IPS-15b (cell line): ENCODE results near the gene CASS4.
A peak's percentile ranks its signal among the peaks of the same experiment; 100 is the strongest.
"Not testable (repeated sequence)": the region's sequence is repeated elsewhere in the genome, so short reads cannot be mapped to it uniquely, and the experiment has no call there.

Source experiments
- H3K27me3 ChIP-seq: one replicate; pipeline ENCODE4 v1.6.1; 2013; ENCODE audit warnings: low read length; ENCODE audit not compliant: control insufficient read depth, insufficient read depth
- H3K36me3 ChIP-seq: one replicate; pipeline ENCODE4 v1.6.1; 2013; ENCODE audit warnings: low read length; ENCODE audit not compliant: control insufficient read depth, insufficient read depth
- H3K4me1 ChIP-seq: one replicate; pipeline ENCODE4 v1.6.1; 2013; ENCODE audit warnings: mild to moderate bottlenecking, low read length; ENCODE audit not compliant: control insufficient read depth, insufficient read depth
- H3K4me3 ChIP-seq: one replicate; pipeline ENCODE4 v1.5.1; 2013; ENCODE audit warnings: low read depth, low read length
- H3K9ac ChIP-seq: one replicate; pipeline ENCODE4 v1.6.1; 2013; ENCODE audit warnings: low read depth, mild to moderate bottlenecking, low read length
- H3K9me3 ChIP-seq: one replicate; pipeline ENCODE4 v1.6.1; 2013; ENCODE audit warnings: mild to moderate bottlenecking, low read length; ENCODE audit not compliant: control insufficient read depth, insufficient read depth

Gene CASS4

GRCh38 chr20:56393653-56394052, 18.4 kb upstream of the CASS4 start:
- H3K36me3 ChIP-seq: peaks cover 30% of the 10 kb centered on the region

GRCh38 chr20:56395166-56395565, 16.9 kb upstream of the CASS4 start:
- no peaks in the 10 kb centered on the region for H3K9me3 ChIP-seq
- no peaks in the 10 kb centered on the region for H3K4me1 ChIP-seq
- no peak overlapping the region for H3K9ac ChIP-seq
- H3K36me3 ChIP-seq: peaks cover 33% of the 10 kb centered on the region
- no peaks in the 10 kb centered on the region for H3K27me3 ChIP-seq
- no peak overlapping the region for H3K4me3 ChIP-seq

More at GRCh38 chr20:56393653-56394052, 18.4 kb upstream of the CASS4 start:
- Histone ChIP-seq H3K4me3 (peak overlapping the region; percentile 96), H3K9me3 (no peaks in the 10 kb centered on the region), H3K9ac (peak overlapping the region; percentile 61), H3K4me1 (no peaks in the 10 kb centered on the region), H3K27me3 (no peaks in the 10 kb centered on the region)

GRCh38 chr20:56400001-56400640, 11.9 kb upstream of the CASS4 start:
- Histone ChIP-seq H3K4me3 (no peak overlapping the region), H3K36me3 (peaks cover 52% of the 10 kb centered on the region), H3K9ac (no peak overlapping the region)

GRCh38 chr20:56403465-56403864, 8.6 kb upstream of the CASS4 start:
- Histone ChIP-seq H3K4me1 (no peaks in the 10 kb centered on the region), H3K9me3 (no peaks in the 10 kb centered on the region), H3K36me3 (peaks cover 44% of the 10 kb centered on the region), H3K9ac (no peak overlapping the region), H3K27me3 (no peaks in the 10 kb centered on the region), H3K4me3 (no peak overlapping the region)

More at GRCh38 chr20:56400001-56400640, 11.9 kb upstream of the CASS4 start:
- H3K4me1 ChIP-seq: no peaks in the 10 kb centered on the region
- H3K9me3 ChIP-seq: no peaks in the 10 kb centered on the region
- H3K27me3 ChIP-seq: no peaks in the 10 kb centered on the region

- not testable (repeated sequence) for H3K4me1 ChIP-seq, H3K27me3 ChIP-seq, H3K9me3 ChIP-seq, H3K9ac ChIP-seq, H3K4me3 ChIP-seq
- H3K36me3 ChIP-seq: peaks cover 33% of the 10 kb centered on the region
Observed at GRCh38 chr20:56405356-56405755, 6.7 kb upstream of the CASS4 start.

GRCh38 chr20:56406910-56407309, 5.2 kb upstream of the CASS4 start:
- Histone ChIP-seq H3K9me3 (no peaks in the 10 kb centered on the region), H3K27me3 (no peaks in the 10 kb centered on the region), H3K36me3 (peaks cover 25% of the 10 kb centered on the region)

GRCh38 chr20:56409521-56409920, 2.5 kb upstream of the CASS4 start:
- Histone ChIP-seq H3K27me3 (no peaks in the 10 kb centered on the region), H3K36me3 (peaks cover 16% of the 10 kb centered on the region), H3K9ac (no peak overlapping the region), H3K4me1 (no peaks in the 10 kb centered on the region), H3K4me3 (no peak overlapping the region), H3K9me3 (no peaks in the 10 kb centered on the region)

More at GRCh38 chr20:56406910-56407309, 5.2 kb upstream of the CASS4 start:
- H3K9ac ChIP-seq: no peak overlapping the region
- no peak overlapping the region for H3K4me3 ChIP-seq
- H3K4me1 ChIP-seq: no peaks in the 10 kb centered on the region

- no peak overlapping the region for H3K9ac ChIP-seq
- no peaks in the 10 kb centered on the region for H3K4me1 ChIP-seq
- no peaks in the 10 kb centered on the region for H3K27me3 ChIP-seq
- peaks cover 16% of the 10 kb centered on the region for H3K36me3 ChIP-seq
- H3K9me3 ChIP-seq: no peaks in the 10 kb centered on the region
- H3K4me3 ChIP-seq: no peak overlapping the region
Observed at GRCh38 chr20:56409956-56410355, 2.1 kb upstream of the CASS4 start.

GRCh38 chr20:56411287-56411686, 773 bp upstream of the CASS4 start:
- not testable (repeated sequence) for H3K4me3 ChIP-seq, H3K9ac ChIP-seq, H3K27me3 ChIP-seq

GRCh38 chr20:56412473-56412790, 372 bp downstream of the CASS4 start:
- Histone ChIP-seq H3K9ac (no peak overlapping the region), H3K27me3 (peaks cover 2% of the 10 kb centered on the region), H3K9me3 (no peaks in the 10 kb centered on the region), H3K4me3 (no peak overlapping the region), H3K36me3 (peaks cover 5% of the 10 kb centered on the region), H3K4me1 (no peaks in the 10 kb centered on the region)

More at GRCh38 chr20:56411287-56411686, 773 bp upstream of the CASS4 start:
- not testable (repeated sequence) for H3K9me3 ChIP-seq, H3K4me1 ChIP-seq
- H3K36me3 ChIP-seq: peaks cover 11% of the 10 kb centered on the region

GRCh38 chr20:56412949-56413348, 889 bp downstream of the CASS4 start:
- Histone ChIP-seq H3K27me3 (peaks cover 2% of the 10 kb centered on the region), H3K4me1 (no peaks in the 10 kb centered on the region), H3K9me3 (no peaks in the 10 kb centered on the region), H3K4me3 (no peak overlapping the region), H3K36me3 (peaks cover 3% of the 10 kb centered on the region), H3K9ac (no peak overlapping the region)

GRCh38 chr20:56414842-56415765, 3.0 kb downstream of the CASS4 start:
- Histone ChIP-seq H3K9ac (no peak overlapping the region), H3K36me3 (peaks cover 3% of the 10 kb centered on the region), H3K4me1 (no peaks in the 10 kb centered on the region), H3K4me3 (no peak overlapping the region), H3K27me3 (peaks cover 2% of the 10 kb centered on the region), H3K9me3 (no peaks in the 10 kb centered on the region)
